Nephron progenitor cell (in vitro differentiated cells): Measurements from ENCODE around the gene COMP.

Source experiments
- DNase-seq: peaks from one replicate; pipeline ENCODE4 v3.0.0; 2021
- H3K27ac Mint-ChIP-seq: 2 replicates; pipeline ENCODE4 v1.8.0; 2021; ENCODE audit warnings: mild to moderate bottlenecking, moderate library complexity, mixed read lengths
- H3K27me3 Mint-ChIP-seq: 2 replicates; pipeline ENCODE4 v1.8.0; 2021; ENCODE audit warnings: mild to moderate bottlenecking, low read depth, mixed read lengths; ENCODE audit not compliant: poor library complexity
- H3K36me3 Mint-ChIP-seq: 2 replicates; pipeline ENCODE4 v1.8.0; 2021; ENCODE audit warnings: low read depth, mixed read lengths
- H3K4me1 Mint-ChIP-seq: 2 replicates; pipeline ENCODE4 v1.8.0; 2021; ENCODE audit warnings: mixed read lengths
- H3K4me3 Mint-ChIP-seq: 2 replicates; pipeline ENCODE4 v1.8.0; 2021; ENCODE audit warnings: mild to moderate bottlenecking, moderate library complexity, mixed read lengths
- H3K9me3 Mint-ChIP-seq: 2 replicates; pipeline ENCODE4 v1.8.0; 2021; ENCODE audit warnings: mild to moderate bottlenecking, moderate library complexity, mixed read lengths
- CTCF ChIP-seq: fragments of 200-600 bp; sonication (generic); IDR thresholded peaks from 2 replicates; pipeline ENCODE4 v1.5.0; 2021; ENCODE audit warnings: antibody characterized with exemption

COMP gene

GRCh38 chr19:18738961-18739690 lies 52.0 kb downstream of the COMP start:
- Mint-ChIP-seq H3K27ac (no peak overlapping the region), H3K4me1 (peaks cover 58% of the 10 kb centered on the region), H3K4me3 (no peak overlapping the region), H3K36me3 (no peaks in the 10 kb centered on the region), H3K27me3 (peaks cover 6% of the 10 kb centered on the region), H3K9me3 (no peaks in the 10 kb centered on the region)
- no peak for TF ChIP-seq CTCF
- no peak for DNase-seq

- H3K4me1 Mint-ChIP-seq: peaks cover 60% of the 10 kb centered on the region
- DNase-seq: no peak
- peaks cover 6% of the 10 kb centered on the region for H3K27me3 Mint-ChIP-seq
- peak overlapping the region; percentile 3 for H3K27ac Mint-ChIP-seq
- no peak overlapping the region for H3K4me3 Mint-ChIP-seq
- TF ChIP-seq CTCF: no peak
- peaks cover 4% of the 10 kb centered on the region for H3K36me3 Mint-ChIP-seq
- H3K9me3 Mint-ChIP-seq: no peaks in the 10 kb centered on the region
These were observed 53.2 kb downstream of the COMP start for GRCh38 chr19:18737954-18738351.

GRCh38 chr19:18737337-18737953 lies 53.7 kb downstream of the COMP start:
- Mint-ChIP-seq H3K36me3 (peaks cover 6% of the 10 kb centered on the region), H3K4me1 (peaks cover 62% of the 10 kb centered on the region), H3K4me3 (no peak overlapping the region), H3K9me3 (no peaks in the 10 kb centered on the region), H3K27me3 (peaks cover 6% of the 10 kb centered on the region), H3K27ac (peak overlapping the region; percentile 3)
- DNase-seq: no peak
- no peak for TF ChIP-seq CTCF

GRCh38 chr19:18736415-18737336 lies 54.4 kb downstream of the COMP start:
- DNase-seq: no peak
- Mint-ChIP-seq H3K27ac (no peak overlapping the region), H3K4me1 (peaks cover 63% of the 10 kb centered on the region), H3K9me3 (no peaks in the 10 kb centered on the region), H3K27me3 (peaks cover 2% of the 10 kb centered on the region), H3K4me3 (no peak overlapping the region), H3K36me3 (peaks cover 10% of the 10 kb centered on the region)
- TF ChIP-seq CTCF: no peak

GRCh38 chr19:18735752-18736151 lies 55.4 kb downstream of the COMP start:
- H3K27me3 Mint-ChIP-seq: peaks cover 2% of the 10 kb centered on the region
- H3K27ac Mint-ChIP-seq: no peak overlapping the region
- no peak overlapping the region for H3K4me3 Mint-ChIP-seq
- H3K4me1 Mint-ChIP-seq: peaks cover 62% of the 10 kb centered on the region
- peaks cover 10% of the 10 kb centered on the region for H3K36me3 Mint-ChIP-seq
- DNase-seq: no peak
- no peak for TF ChIP-seq CTCF
- H3K9me3 Mint-ChIP-seq: no peaks in the 10 kb centered on the region
